Pericardium fibroblast (primary cell): ENCODE data around the gene ZNF213. TPM values are rescaled to one million over a fixed set of nuclear protein-coding genes. Genes with fewer than 3 reads are reported as not detected.

Experiments
- total RNA-seq: library from RNA; depleted of rRNA; stranded (reverse); fragments of >200 nt; gene quantifications from 2 replicates; pipeline ENCODE4 v1.2.3, GENCODE V29; 2015

The ZNF213 gene
- total RNA-seq, result 6.2 and 8.9 TPM in 2 replicates

DNA sequence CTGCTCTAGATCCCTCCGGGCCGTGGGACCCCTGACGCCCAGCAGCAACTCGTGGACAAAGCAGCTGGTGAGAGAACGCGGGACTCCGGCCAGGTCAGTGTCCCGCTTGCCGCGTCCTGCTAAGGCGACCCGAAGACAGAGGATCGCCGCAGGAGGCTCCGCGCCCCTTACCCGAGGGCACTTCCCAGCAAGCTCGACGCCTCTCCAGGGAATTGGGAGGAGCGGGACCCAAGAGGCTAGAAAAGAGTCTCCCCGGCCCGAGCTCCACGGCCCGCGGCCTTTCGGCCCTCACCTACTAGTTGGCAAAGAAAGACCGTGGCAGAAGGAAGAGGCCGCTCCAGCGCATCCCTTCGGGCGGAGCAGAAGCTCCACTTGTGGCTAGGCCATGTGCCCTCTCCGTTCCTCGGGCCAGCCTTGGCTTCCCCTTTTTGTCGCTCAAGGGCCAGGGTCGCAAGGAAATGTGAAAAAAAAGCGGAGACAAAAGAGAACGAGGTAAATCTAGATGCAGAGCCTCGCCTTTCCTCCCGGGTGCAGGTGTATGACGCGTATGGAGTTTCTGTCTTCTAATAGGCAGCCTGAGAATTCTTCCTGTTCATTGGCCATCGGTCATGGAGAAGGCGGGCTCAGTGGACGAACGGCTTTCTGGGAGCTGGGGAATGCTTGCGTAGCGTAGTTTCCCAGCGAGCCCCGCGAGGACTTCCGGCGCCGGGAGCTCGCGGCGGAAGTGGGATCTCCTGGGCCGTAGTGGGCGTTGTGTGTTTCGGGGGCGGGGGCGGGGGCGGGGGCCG lies at the start of gene ZNF213:
Gene ZNF213 (plus strand): TSS at position 692 of the 788 bp plus-strand sequence. CDS start 2,252 bp downstream, outside the sequence.

GRCh38 chr16:3098459-3099394 lies 36.1 kb upstream of the ZNF213 start, which contains the start of gene ZSCAN10:
ZSCAN10 (minus strand) TSS chr16:3099294; CDS start chr16:3092937, 6,357 bp downstream.

GRCh38 chr16:3112058-3112880 lies 22.6 kb upstream of the ZNF213 start, which contains the start of gene ZNF205:
ZNF205 (plus strand) TSS chr16:3112586; CDS start chr16:3113431, 845 bp downstream.

DNA sequence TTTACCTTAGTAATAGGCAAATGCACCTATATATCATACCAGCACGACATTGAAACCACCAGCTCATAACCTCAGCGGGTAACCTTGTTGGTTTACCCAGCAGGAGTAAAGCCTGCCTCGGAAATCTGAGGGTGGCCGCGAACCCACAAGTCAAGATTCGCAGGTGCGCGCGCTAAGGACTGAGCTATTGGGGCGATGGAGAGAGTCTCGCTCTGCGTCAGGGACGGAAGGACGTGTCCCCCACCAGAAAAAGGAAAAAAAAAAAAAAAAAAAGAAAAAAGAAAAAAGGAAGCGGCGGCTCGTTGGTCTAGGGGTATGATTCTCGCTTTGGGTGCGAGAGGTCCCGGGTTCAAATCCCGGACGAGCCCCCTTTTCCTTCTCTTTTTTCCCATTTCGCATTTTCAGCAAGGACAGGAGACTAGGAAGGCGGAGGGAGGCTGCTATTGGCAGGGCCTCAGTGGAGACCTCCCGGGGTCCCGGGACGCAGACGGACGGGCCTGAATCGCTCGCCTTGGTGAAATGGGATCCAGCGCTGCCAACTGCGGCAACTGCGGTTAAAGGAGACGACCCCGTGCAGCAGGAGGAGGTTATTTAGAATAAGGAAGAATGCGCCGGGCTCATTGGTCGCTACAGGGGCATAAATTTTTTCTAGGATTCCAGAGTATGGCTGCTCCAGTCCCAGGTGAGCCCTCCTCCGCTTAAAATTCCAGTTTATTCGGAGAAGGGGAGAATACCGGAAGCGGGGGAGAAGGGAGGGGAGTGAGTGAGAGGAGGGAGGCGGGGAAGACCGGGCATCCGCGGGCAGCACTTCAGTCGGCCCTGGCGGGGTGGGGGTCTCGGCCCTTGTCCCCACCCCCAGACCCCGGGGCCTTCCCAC lies 53.2 kb downstream of the ZNF213 start, which contains the start of gene OR1F1:
Gene OR1F1 (plus strand): TSS at position 407 of the 877 bp plus-strand sequence.

Other genes with a start within 250 kb of the ZNF213 start
- 27.7 and 33.2 TPM in 2 replicates for gene FLYWCH1, start 223.1 kb upstream of the ZNF213 start, total RNA-seq
- gene KREMEN2, start 170.8 kb upstream of the ZNF213 start, total RNA-seq, result 0.23 and 1.8 TPM in 2 replicates
- gene PAQR4, start 165.7 kb upstream of the ZNF213 start, total RNA-seq, result 1.8 and 4.0 TPM in 2 replicates
- 2.7 and 3.0 TPM in 2 replicates for gene PKMYT1, start 154.6 kb upstream of the ZNF213 start, total RNA-seq
- gene CLDN9, start 122.1 kb upstream of the ZNF213 start, total RNA-seq, result not detected in 2 replicates
- gene CLDN6, start 116.8 kb upstream of the ZNF213 start, total RNA-seq, result 0.12 and 0.51 TPM in 2 replicates
- 70.5 and 162 TPM in 2 replicates for gene TNFRSF12A, start 114.7 kb upstream of the ZNF213 start, total RNA-seq
- 64.4 and 69.3 TPM in 2 replicates for gene HCFC1R1, start 111.1 kb upstream of the ZNF213 start, total RNA-seq
- 24.8 and 30.0 TPM in 2 replicates for gene THOC6, start 111.0 kb upstream of the ZNF213 start, total RNA-seq
- 0.23 TPM in 1 of 2 replicates, not detected in the other for gene BICDL2, start 98.1 kb upstream of the ZNF213 start, total RNA-seq
- under 0.01 TPM in 1 of 2 replicates, not detected in the other for gene MMP25, start 88.5 kb upstream of the ZNF213 start, total RNA-seq
- gene IL32, start 69.4 kb upstream of the ZNF213 start, total RNA-seq, result 10.7 and 13.4 TPM in 2 replicates
- gene ZSCAN10, start 35.7 kb upstream of the ZNF213 start, total RNA-seq, result not detected in 2 replicates
- 10.3 and 10.6 TPM in 2 replicates for gene ZNF205, start 22.4 kb upstream of the ZNF213 start, total RNA-seq
- not detected in 2 replicates for gene OR1F1, start 53.2 kb downstream of the ZNF213 start, total RNA-seq
- gene ZNF200, start 100.1 kb downstream of the ZNF213 start, total RNA-seq, result 6.1 and 9.9 TPM in 2 replicates
- not detected in 2 replicates for gene MEFV, start 121.6 kb downstream of the ZNF213 start, total RNA-seq
- 38.0 and 49.0 TPM in 2 replicates for gene ZNF263, start 148.5 kb downstream of the ZNF213 start, total RNA-seq
- 2.3 TPM in 2 replicates for gene TIGD7, start 170.4 kb downstream of the ZNF213 start, total RNA-seq
- gene ZNF75A, start 170.5 kb downstream of the ZNF213 start, total RNA-seq, result 8.9 and 20.7 TPM in 2 replicates
- gene OR2C1, start 220.9 kb downstream of the ZNF213 start, total RNA-seq, result 0.77 TPM in 1 of 2 replicates, not detected in the other